Kidney (tissue), 14 donors: Measurements from ENCODE around the gene CLIC5. TPM values are rescaled to one million over a fixed set of nuclear protein-coding genes. Genes with fewer than 3 reads are reported as not detected.

ENCODE experiments used
- DNase-seq, 5 donors: peaks; one replicate each; pipeline ENCODE4 v3.0.0-alpha.2; 2013 to 2020
- FAIRE-seq: peaks from 2 replicates; lab custom pipeline; 2012; peaks lifted over from hg19 to GRCh38; lab: Jason Lieb, UNC
- H3K27ac ChIP-seq, 2 donors: one replicate each; pipeline ENCODE4 v1.7.0; 2013; ENCODE audit warnings: low read depth in 2 of 2, low read length in 2 of 2, inconsistent platforms in 1 of 2
- H3K27me3 ChIP-seq: one replicate; pipeline ENCODE4 v1.7.1; 2013; ENCODE audit warnings: low read length, inconsistent platforms; ENCODE audit not compliant: control insufficient read depth, insufficient read depth
- H3K36me3 ChIP-seq, 3 donors: one replicate each; pipeline versions ENCODE4 v1.7.0 to v1.7.1; 2013; ENCODE audit warnings: low read length in 3 of 3, control low read depth in 1 of 3, inconsistent platforms in 1 of 3; ENCODE audit not compliant: insufficient read depth in 3 of 3, control insufficient read depth in 2 of 3
- H3K4me1 ChIP-seq, 3 donors: one replicate each; pipeline versions ENCODE4 v1.7.0 to v1.7.1; 2013; ENCODE audit warnings: low read length in 3 of 3, inconsistent platforms in 1 of 3, low read depth in 1 of 3; ENCODE audit not compliant: control insufficient read depth in 2 of 3, insufficient read depth in 2 of 3
- H3K4me3 ChIP-seq, 3 donors: one replicate each; pipeline versions ENCODE4 v1.7.0 to v1.8.1; 2013; ENCODE audit warnings: low read length in 3 of 3, control low read depth in 1 of 3, inconsistent platforms in 1 of 3
- H3K9ac ChIP-seq, 3 donors: one replicate each; pipeline versions ENCODE4 v1.7.0 to v1.7.1; 2013; ENCODE audit warnings: low read length in 3 of 3, control low read depth in 1 of 3, inconsistent platforms in 1 of 3
- H3K9me3 ChIP-seq, 3 donors: one replicate each; pipeline versions ENCODE4 v1.7.0 to v1.7.1; 2013; ENCODE audit warnings: low read length in 3 of 3, control low read depth in 1 of 3, inconsistent platforms in 1 of 3; ENCODE audit not compliant: control insufficient read depth in 2 of 3, insufficient read depth in 1 of 3
- CTCF ChIP-seq: IDR thresholded peaks from 3 replicates; pipeline ENCODE4 v1.5.1; 2012; ENCODE audit warnings: mild to moderate bottlenecking, moderate library complexity, borderline replicate concordance; ENCODE audit not compliant: insufficient read depth; ENCODE audit errors: extremely low read depth
- intact Hi-C: fragments of 100-400 bp; cut with DNase I; formaldehyde crosslinking; loops from one replicate; pipeline ENCODE4 v1.11.1; 2022
- polyA plus RNA-seq: library from polyadenylated mRNA; stranded (reverse); fragments of 350-450 nt; fragmentation: Illumina TruSeq; extraction: RNeasy Lipid Tissue Mini Kit (QIAGEN cat#74804); gene quantifications from one replicate; pipeline ENCODE4 v1.2.3, GENCODE V29; 2014; ENCODE audit warnings: low read depth, low replicate concordance; ENCODE audit not compliant: insufficient read depth
- total RNA-seq: library from RNA; stranded (reverse); fragmentation: NEBNext Ultra II Directional; extraction: Animal tissue kit (Norgen Biotek cat#: 25700); gene quantifications from one replicate; pipeline ENCODE4 v1.2.1, GENCODE V29; 2021
- donor health status: control.
- donor health status: control.
- donor health status: control.
- donor health status: control.
- donor health status: control.
- donor health status: DM: yes; HTN: yes; CAD: no.
- donor health status: Normal renal cell carcinoma (clear cell type).

Gene CLIC5
- total and polyA plus RNA-seq, 2 donors from 2014 or later, result 7.4 to 54.3 TPM

- Histone ChIP-seq H3K4me3 (no peak overlapping the region), H3K9ac (no peak overlapping the region), H3K9me3 (no peaks in the 10 kb centered on the region), H3K4me1 (no peaks in the 10 kb centered on the region), H3K27ac (no peak overlapping the region), H3K36me3 (no peaks in the 10 kb centered on the region), H3K27me3 (no peaks in the 10 kb centered on the region)
- intact Hi-C loops, result no loop called here
- FAIRE-seq (no peak), DNase-seq (no peak)
- TF ChIP-seq CTCF, result no peak
Observed at GRCh38 chr6:45901767-45902650, 113.7 kb downstream of the CLIC5 start.

- Histone ChIP-seq H3K9me3 (no peaks in the 10 kb centered on the region), H3K9ac (no peak overlapping the region), H3K4me1 (no peaks in the 10 kb centered on the region), H3K27ac (no peak overlapping the region), H3K4me3 (no peak overlapping the region), H3K27me3 (no peaks in the 10 kb centered on the region), H3K36me3 (no peaks in the 10 kb centered on the region)
- no peak for TF ChIP-seq CTCF
- DNase-seq, result no peak
- intact Hi-C loops, result no loop called here
- FAIRE-seq, result no peak
Observed at GRCh38 chr6:45900808-45901752, 114.6 kb downstream of the CLIC5 start.

- Histone ChIP-seq H3K4me3 (no peak overlapping the region), H3K27me3 (no peaks in the 10 kb centered on the region), H3K4me1 (no peaks in the 10 kb centered on the region), H3K9me3 (no peaks in the 10 kb centered on the region), H3K9ac (no peak overlapping the region), H3K36me3 (no peaks in the 10 kb centered on the region), H3K27ac (no peak overlapping the region)
- FAIRE-seq (no peak), DNase-seq (no peak)
- TF ChIP-seq CTCF, result no peak
- intact Hi-C loops, result no loop called here
Observed at GRCh38 chr6:45899683-45899946, 116.0 kb downstream of the CLIC5 start.
